Stimulated activated CD8-positive, alpha-beta memory T cell treated with anti-CD3 and anti-CD28 coated beads, Interleukin-15, amount 100 ng/mL, for 1 hour (primary cell): Measurements from ENCODE around the gene CDRT15L2.
"Not testable (repeated sequence)": the region's sequence is repeated elsewhere in the genome, so short reads cannot be mapped to it uniquely, and the experiment has no call there.

Source experiments
- DNase-seq: peaks from one replicate; pipeline ENCODE4 v3.0.0-alpha.2; 2020; ENCODE audit warnings: low read depth

Gene CDRT15L2

DNA sequence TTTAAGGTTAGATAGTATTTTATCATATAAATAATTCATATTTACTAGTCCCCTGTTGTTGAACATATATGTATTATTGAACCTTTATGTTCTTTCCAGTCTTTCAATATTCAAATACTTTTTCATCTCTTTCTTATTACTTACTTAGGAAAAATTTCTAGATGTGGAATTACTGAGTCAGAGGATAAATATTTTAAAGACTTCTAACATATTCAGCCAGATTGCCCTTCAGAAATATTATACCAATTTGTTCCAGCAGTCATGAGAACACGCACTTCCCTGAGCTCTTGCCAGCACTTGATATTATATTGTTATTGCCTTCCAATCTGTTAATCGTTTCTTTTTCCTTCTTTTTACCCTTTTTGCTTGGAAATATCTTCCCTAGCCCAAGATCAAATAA, 4.5 kb upstream of the CDRT15L2 start:
- DNase-seq: not testable (repeated sequence)

DNA sequence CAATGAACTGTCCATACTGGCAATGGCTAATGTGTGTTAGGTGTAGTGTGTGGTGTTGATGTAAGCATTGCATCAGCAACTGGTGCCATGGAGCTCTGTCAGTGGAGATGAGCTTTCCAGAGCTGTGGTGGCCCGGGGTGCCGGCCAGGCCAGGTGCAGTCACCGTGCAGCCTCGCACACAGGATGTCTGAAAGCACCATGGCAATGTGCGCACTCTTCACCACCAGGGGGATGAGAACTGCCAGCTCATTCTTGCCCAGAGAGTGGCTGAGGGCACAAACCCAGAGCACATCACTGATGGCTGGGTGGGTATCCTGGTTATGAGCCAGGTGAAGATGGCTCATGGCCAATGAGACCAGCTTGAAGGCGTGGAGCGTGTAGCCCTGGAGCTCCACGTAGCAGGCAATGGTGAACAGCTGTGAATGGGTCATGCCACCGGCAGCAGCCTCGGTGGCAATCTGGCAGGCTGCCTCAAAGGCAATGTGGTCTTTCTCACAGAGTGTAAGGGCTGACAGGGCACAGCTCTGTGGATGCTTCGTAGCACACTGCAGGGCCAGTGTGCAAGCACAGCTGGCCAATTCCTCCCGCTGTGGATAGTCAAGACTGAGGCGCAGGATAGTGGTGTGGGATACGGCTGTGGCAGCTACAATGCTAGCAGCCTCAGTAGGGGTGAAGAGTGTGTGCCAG, 4.5 kb downstream of the CDRT15L2 start:
- not testable (repeated sequence) for DNase-seq

GRCh38 chr17:20588744-20589453, 9.4 kb downstream of the CDRT15L2 start:
- DNase-seq: not testable (repeated sequence)

DNA sequence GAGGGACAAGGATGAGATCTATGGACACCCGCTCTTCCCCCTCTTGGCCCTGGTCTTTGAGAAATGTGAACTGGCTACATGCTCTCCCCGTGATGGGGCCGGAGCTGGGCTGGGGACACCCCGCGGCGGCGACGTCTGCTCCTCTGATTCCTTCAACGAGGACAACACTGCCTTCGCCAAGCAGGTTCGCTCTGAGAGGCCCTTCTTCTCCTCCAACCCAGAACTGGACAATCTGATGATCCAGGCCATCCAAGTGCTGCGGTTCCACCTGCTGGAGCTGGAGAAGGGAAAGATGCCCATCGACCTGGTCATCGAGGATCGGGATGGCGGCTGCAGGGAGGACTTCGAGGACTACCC, 9.9 kb downstream of the CDRT15L2 start:
- DNase-seq: not testable (repeated sequence)

- DNase-seq: not testable (repeated sequence)
Observed at GRCh38 chr17:20591040-20591439, 11.5 kb downstream of the CDRT15L2 start.

GRCh38 chr17:20605568-20605967, 26.0 kb downstream of the CDRT15L2 start:
- DNase-seq: not testable (repeated sequence)

- not testable (repeated sequence) for DNase-seq
Observed at GRCh38 chr17:20609490-20609889, 30.0 kb downstream of the CDRT15L2 start.

GRCh38 chr17:20611309-20611708, 31.8 kb downstream of the CDRT15L2 start:
- no peak for DNase-seq

GRCh38 chr17:20612635-20613034, 33.1 kb downstream of the CDRT15L2 start:
- DNase-seq: no peak

- DNase-seq: no peak
Observed at GRCh38 chr17:20613248-20613647, 33.7 kb downstream of the CDRT15L2 start.

GRCh38 chr17:20613905-20614304, 34.4 kb downstream of the CDRT15L2 start:
- no peak for DNase-seq

DNA sequence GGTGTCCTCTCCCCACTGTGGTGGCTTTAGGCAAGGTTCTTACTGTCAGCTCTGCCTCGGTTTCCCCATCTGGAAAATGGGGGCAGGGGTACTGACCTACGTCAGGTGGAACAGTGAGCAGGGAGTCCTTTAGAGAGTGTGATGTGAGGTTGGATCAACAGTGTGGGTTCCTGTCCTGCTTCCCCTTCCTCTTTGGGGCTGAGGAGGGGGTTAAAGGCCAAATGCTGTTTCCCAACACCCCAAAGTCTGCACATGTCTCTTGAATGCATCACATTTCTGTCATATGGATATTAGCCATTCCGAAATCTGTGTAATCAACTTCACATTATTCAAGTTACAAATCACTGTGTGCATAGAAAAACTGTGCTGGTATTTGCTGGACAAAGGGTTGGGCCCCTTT, 35.9 kb downstream of the CDRT15L2 start:
- not testable (repeated sequence) for DNase-seq
